Medulla oblongata (tissue), 1 donor: ENCODE data around the gene CCDC69.

Experiments used
- DNase-seq: peaks from one replicate; pipeline ENCODE4 v3.0.0-alpha.2; 2015; ENCODE audit errors: extremely low spot score

Gene CCDC69

DNA sequence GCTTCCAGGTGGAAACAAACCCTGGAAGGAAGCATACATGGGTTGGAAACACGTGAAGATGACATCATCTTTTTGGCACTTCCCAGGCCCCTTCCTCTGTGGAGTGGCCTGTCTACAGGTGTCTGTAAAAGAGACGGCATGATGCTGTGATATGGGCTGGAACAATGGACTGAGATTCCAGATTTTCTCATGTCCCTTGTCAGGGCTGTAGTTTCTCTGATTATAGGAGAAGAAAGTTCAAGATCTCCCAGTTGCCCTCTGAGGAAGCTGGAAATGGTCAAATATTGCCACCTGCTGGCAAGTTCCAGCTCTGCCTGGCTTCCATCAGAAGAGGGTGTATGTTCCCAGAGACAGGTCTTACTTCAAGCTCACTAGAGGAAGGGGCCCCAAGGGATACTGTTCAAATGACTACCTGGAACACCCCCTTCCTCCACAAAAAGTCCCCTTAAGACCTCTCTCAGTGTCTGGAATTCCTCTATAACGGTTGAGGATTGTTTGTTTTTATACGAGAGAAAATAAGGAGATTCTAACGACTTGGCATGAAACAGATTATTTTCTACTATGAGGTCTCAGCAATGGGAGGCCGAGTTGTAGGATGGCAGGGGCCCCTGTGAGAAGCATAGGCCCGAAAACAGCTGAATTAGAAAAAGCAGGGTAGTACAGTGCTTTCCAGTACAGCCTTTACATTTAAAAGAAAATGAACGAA lies 59.1 kb downstream of the CCDC69 start:
- peak; percentile 93 for DNase-seq

DNA sequence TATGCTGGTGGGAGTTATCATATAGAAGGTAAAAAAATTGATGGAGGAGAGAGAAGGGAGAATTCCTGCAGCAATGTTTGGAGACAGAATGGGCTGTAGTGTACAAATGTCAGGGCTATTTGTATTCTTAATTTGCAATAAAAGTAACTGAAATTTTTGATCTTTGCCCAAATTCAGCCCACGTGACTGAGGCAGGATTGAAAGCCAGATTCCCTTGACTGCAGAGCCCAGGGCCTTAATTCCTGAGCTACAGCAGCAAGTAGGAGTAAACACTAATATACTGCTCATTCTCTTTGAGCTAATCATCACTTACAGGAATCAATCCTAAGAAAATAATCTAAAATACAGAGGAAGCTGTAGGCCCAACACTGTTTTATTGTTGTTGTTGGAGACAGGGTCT lies 61.1 kb downstream of the CCDC69 start:
- no peak for DNase-seq

DNA sequence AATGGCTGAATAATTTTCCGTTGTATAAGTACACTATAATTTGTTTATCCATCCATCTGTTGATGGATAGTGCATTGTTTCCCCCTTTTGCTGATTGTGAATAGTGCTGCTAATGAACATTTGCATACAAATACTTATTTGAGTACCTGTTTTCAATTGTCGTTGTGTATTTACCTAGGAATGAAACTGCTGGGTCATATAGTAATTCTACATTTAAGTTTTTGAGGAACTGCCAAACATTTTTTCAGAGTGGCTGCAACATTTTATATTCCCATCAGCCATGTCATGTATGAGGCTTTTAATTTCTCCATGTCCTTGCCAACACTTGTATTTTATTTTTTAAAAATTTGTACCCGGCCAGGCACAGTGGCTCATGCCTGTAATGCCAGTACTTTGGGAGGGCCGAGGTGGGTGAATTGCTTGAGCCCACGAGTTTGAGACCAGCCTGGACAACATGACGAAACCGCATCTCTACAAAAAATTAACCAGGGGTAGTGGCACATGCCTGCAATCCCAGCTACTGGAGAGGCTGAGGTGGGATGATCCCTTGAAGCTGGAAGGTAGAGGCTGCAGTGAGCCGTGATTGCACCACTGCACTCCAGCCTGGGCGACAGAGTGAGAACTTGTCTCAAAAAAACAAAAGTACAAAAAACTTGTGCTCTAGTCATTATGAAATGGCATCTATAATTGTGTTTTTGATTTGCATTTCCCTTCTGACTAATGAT lies 64.1 kb downstream of the CCDC69 start:
- DNase-seq, result no peak

DNA sequence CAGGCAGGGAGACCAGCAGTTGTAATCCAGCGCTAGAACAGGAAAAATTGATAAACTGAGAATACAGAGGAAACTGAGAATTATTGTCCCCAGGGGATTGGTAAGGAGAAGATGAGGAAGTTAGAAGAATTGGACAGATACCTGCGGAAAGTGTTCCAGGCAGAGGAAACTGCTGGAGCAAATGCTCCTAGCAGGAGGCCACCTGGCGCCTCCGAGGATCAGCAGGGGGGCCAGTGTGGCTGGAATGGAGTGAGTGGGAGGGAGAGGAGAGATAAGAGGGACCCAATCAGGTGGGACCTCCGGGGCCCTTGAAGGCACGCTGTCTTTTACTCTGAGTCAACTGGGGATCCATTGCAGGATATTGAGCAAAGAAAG lies 65.6 kb downstream of the CCDC69 start:
- DNase-seq, result no peak

DNA sequence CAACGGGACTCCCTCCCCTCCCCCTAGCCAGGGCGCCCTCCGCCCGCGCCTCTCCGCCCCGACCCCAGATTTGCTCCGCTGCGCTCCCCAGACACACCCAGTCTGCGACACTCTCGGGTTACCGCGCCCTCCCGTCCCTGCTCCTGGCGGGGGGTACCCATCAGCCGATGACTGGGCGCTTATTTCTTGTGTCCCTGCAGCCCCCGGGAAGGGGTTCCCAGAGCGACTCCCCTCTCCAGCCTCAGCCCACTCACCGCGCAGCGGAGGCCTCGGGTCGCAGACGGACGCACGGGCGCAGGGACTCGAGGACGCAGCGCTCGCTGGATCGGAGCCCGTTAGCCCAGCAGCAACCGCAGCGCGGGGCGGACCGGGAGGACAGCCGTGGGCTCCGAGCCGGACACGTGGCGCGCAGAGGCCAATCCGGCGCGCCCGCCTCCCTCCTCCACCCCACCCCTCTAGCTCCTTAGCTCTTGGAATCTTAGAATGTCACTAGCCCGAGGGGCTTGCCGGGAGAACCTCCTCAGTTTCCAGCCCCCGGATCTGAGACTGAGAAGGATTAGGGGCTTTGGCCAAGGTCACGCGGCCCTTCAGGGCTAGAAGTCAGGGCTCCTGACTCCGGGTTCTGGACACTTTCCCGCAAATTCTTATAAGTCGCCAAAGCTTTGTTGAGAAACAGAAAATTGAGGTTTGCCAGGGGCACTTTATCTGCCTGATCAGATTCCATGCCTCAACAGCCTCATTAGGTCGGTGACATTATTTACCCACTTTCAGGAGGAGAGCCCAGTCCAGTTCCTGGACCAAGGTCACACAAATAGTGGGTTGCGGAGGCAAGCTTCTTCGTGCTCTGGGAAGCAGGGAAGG lies 66.2 kb downstream of the CCDC69 start, which contains the start of gene ANXA6:
TSS of gene ANXA6 (minus strand) at position 354 of the 861 bp plus-strand sequence. CDS start 9,878 bp downstream, outside the sequence.
- DNase-seq, result peak; percentile 89

DNA sequence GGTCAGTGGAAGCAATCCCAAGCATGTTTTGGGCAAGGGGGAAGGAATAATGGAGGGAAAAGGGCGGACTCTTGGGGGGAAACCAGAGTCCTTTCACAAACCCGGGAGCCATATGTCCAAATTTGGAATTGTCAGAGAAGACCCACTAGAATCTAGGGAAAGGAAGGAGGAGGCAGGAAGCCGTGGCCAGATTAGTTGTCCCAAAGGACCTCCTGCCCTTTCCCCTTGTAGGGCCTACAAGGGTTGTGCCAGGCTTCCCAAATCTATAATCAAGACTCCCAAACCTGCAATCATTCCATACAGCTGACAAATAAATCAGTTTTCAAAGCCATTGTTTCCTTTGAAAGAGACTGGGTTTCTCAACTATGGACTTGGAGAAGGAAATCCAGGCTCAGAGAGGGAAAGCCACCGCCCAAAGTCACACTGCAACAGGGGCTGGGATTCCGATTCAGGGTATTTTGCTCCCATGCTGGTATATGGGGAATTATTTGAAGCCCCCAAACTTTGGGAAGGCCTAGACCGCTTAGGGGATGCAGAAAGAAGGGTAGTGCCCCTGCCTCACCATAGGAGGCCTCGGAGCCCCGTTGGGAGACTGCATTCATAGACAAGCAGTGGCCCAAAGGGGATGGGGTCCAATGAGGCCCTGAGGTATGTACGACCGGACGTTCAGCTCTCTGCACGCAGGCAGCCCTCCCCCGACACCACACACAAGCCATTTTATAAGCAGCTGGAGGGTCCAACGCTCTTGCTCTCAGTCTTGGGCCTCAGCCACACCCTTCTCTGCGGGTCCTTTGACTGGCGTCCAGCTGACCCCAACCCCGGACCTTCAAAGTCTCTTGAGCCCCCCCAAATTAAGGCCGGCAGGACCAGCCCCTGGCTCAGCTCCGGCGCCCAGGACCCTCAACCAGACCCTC lies 67.1 kb downstream of the CCDC69 start:
- no peak for DNase-seq

DNA sequence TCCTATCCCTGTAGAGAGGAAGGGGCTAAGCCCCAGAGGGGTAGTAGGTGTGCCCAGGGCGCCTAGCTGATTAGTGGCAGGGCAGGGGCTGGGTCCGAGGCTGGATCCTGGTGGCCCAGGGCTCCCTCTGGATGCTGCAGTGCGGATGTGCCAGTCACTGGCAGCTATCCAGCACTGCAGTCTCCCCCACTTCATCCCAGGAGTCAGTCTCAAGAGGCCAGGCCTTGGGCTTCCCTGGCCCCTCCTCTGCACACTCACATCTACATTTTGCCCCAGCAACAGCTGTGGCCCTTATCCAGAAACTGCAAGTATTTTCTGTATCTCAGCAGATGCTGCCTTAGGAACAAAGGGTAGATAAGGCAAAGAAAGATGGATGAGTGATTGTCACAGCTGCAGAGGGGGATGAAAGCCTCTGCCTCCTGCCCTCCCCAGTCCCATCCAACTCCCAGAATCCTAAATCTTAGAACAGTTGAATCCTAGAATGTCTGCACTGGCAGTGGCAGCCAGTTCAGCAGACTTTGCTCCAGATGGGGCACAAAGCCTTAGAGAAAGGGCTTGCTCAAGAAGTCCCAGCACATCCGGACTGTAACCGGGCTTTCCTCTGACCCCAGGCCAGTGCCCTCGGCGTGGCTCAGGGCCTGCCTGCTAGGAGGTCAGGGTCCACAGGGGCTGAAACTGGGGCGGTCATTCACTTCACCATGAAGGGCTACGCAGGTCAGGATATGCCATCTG lies 68.0 kb downstream of the CCDC69 start:
- peak; percentile 36 for DNase-seq

DNA sequence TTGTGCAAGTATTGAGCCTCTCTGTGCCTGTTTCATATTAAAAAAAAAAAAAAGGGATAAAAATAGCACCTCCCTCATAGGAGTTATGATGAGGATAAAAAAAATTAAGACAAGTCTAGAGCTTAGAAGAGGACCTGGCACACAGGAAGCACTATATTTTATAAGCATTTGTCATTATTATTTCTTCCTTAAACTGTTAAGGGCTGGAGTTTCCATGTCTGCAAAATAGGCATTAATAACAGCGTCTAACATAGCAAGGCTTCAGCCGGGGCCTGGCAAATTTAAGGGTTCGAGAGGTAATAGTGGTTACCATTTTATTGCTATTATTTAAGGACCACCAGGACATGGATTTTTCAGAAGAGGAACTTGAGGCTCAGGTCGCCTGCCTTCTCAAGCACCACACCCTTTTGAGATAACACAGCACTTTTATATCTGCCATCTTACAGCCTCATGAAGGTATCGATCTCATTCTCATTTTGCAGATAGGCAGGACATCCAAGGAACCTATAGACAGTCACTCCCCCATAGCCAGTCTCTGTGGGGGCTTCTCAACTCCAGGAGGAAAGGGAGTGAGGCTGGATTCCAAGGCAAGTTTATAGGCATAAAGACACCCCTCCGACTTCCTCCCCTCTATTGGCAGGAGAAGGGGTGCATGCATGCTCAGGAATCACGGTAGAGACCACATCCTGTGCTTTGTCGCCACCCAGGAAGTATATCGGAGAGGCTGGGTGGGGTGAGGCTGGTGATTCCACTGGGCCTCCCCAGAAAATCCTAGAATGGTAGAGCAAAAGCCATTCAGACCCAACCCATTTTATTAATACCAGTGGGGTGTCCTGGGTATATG lies 68.7 kb downstream of the CCDC69 start:
- no peak for DNase-seq

DNA sequence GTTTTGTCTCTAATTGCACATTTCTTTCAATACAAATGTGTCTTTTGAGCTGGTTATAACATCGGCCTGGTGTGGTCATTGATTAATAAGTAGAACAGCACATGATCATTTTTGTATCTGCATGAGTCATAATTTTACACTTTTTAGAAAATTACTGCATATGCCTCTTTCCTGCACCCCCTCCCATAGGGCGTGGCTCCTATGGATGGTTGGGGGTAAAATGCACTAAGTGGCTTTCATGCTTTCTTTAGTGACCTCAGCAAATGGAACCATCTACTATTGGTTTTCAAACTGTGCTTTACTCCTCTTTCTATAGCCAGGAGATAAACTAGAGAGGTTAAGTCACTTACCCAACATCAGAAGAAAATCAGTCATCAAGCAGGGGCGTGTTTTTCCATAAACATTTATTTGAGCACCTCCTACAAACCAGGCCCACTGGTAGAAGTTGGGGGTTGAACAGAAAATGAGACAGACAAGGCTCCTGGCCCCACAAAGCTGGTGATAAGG lies 70.1 kb downstream of the CCDC69 start:
- no peak for DNase-seq

DNA sequence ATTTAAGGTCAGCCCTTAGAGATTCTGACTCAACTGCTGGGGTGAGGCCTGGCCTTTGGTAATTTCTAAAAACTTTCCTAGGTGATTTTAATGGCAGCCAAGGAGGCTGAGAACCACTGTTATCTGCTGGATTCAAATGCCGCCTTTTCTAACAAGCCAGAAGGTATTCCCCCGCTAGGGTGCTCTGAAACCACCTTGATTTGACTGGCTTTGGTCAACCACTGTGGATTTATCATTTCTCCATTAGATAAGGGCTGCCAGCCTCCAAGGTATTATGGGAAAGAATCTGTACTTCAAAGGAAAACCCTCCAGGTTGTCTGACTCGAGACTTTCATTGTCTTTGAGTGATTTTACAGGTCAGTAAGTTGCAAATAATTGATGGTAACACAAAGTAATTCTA lies 70.6 kb downstream of the CCDC69 start:
- DNase-seq, result no peak

DNA sequence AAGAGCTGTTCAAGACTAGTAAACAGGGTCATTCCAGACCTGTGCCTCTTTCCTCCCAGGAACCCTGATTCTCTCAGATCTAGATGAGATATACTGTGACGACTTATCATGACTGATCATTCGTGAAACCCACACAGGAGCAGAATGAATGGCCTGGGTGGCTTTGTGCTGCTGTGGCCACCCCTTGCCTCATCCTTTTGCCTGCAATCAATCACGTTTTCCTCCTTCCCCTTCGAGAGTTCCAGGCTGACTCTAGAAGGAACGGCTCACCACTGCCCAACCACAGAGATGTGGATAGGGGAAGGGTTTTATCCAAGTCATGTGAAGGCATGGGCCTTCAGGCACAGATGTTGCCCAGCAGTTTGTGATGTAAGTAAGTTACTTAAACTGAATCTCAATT lies 72.1 kb downstream of the CCDC69 start:
- DNase-seq, result peak; percentile 60

DNA sequence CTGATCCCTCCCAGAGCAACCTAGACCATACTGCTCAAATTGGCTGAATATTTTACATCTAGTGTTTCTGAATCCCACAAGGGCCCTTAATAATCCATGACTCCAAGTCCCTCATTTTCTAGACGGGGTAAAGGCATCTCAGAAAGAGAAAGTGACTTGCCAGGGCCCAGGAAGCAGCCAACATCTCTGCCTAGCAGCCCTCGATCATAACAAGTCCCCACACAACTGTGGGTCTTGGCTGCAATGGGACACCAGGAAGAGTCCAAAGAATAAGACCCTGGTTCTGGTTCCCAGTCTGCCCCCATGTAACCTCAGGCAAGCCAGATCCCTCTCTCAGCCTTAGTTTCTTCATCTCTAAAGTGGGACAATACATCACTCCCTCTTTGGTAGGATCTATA lies 72.6 kb downstream of the CCDC69 start:
- no peak for DNase-seq

DNA sequence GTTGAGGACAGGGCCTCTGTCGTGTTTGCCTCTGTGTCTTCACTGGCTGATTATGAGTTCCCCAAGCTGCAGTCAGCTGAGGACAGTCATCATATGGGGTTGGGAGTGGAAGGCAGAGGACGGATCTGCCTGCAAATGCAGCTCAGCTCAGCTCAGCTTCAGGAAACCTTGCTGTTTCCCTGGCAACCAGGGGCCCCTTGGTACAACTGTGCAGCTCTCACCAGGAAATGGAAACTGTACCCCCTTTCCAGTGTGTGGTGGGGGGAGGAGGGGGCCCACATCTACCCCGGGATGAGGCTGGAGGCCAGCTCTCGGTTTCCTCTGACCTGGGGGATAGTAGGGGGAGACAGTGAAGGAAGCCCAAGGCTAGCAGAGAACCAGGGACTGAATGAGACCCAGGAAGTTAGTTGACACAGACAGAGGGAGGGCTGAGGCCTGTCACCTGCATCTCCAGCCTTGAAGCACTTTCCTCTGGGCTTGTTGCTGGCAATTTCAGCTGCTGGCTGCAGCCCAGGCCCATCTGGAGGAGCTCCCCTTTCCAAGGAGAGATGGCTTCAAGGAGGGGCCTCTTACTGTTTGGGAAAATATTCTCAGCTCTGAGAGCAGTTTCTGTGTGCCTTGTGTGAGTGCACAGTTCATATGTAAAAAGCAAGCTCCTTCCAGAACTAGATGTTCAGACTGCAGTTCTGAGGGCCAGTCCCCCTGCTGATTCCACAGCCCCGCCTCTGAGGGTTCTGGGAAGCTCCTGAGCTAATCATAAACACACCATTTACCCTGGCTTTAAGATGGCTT lies 73.2 kb downstream of the CCDC69 start:
- peak; percentile 47 for DNase-seq

DNA sequence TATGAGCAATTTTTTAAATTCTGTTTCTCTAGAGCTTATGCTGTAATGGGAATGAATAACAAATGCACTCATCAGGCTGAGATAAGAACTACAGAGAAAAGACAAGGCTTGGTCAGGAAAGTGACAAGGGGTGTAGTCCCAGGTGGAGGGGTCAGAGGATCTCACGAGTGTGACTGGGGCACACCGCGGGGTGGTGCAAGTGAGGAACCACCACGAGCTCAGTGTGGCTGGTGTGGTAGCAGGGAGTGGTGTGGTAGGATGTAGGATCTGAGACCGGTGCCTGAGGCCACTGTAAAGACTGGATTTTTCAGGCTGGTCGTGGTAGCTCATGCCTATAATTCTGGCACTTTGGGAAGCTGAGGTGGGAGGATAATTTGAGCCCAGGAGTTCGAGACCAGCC lies 75.3 kb downstream of the CCDC69 start:
- DNase-seq, result no peak

DNA sequence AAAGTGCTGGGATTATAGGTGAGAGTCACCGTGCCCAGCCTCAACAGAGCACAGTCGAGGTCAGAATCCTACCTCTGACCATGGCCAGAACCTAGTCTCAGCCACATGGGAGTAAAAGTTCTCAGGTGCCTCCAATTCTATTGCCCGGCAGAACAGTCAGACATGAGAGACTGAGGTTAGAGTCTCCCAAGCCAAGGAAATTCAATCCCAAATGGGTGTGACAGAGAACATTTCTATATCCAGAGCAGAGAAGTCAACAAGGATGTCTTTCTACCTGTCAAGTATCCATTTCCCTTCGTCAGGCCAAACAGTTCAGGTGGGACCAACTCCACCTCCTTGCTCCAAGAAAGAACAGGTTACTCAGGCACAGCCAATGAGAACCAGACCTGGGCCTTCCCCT lies 76.9 kb downstream of the CCDC69 start:
- DNase-seq, result no peak

DNA sequence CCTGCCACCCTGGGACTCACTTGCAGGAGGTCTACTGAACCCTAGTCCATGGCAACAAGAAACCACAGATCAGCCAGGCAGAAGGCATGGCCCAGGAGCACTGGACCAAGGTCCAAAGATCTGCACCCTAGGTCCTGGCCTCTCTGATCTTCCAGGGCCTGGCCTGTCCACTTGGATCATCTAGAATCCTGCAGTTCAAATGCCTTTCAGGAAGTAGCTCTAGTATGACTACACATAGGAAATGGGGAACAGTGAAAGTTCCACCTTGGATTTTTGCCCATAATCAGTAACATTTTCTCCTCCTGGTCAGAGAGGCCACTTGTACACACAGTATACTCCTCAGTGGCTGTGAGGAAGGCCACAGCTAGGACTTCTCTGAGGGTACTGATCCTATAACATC lies 77.8 kb downstream of the CCDC69 start:
- DNase-seq, result no peak

DNA sequence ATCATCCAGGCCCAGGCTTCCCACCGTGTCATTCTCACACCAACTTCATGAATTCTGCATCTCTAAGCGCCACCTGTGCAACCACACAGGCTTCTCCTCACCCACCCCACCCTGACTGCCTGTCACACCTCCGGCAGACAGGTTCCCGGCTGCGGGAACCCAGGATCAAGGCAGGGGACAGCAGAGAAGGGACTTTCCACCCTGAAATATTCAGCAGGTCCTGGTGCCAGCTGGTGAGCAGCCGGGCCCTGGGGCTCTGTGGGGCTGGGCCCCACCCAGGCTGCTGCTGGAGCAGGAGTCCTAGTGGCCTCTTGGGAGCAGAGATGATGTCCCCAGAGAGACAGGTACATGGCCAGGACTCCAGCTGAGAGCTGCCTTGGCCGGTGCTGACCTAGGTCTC lies 79.0 kb downstream of the CCDC69 start:
- DNase-seq, result no peak

DNA sequence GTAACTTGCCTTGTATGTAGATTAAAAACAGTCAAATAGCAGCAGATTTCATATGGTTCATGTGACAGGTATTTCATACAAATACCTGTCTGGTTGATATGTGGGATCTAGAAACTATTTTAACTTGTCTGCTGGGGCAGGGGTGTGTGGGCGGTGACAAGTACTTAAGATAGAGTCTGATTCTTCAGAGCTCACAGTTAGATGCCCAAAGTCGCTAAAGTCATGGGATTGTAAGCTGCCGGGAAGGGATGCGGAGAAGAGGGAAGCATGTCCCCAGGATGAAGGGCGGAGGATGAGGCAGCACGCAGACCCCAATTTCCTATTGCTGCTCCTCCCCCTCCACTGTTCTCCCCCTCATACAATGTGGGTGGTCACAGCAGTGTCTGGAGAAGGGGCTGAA lies 79.6 kb downstream of the CCDC69 start:
- no peak for DNase-seq

DNA sequence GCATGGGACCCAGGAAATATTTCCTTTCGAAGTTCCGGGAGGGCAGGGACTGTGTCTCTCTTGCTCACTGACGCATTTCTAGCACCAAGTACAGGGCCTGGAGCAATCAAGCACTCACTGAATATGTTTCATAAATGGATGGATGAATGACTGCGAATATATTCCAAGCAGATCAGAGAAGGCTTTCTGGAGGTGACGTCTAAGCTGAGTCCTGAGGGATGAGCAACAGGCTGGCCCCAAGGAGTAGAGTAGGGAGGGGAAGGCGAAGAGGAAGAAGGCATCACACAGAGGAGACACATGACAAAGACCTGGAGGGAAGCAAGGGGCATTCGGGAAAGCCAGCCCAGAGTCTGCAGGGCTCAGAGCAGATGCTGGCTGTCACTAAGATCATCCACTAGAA lies 80.2 kb downstream of the CCDC69 start:
- no peak for DNase-seq
